SU-DHL-6 (cell line): ENCODE measurements around the gene ATP13A4.

Experiments
- H2AFZ ChIP-seq: fragments of 200-600 bp; sonication (generic); 2 replicates; pipeline ENCODE4 v1.6.1; 2014; ENCODE audit warnings: low read depth, mild to moderate bottlenecking, moderate library complexity, mixed read lengths, antibody characterized with exemption, low read length; ENCODE audit not compliant: severe bottlenecking
- H3F3A ChIP-seq: fragments of 200-600 bp; shearing (Covaris generic); 2 replicates; pipeline ENCODE4 v1.6.0; 2016; ENCODE audit warnings: antibody characterized with exemption, mild to moderate bottlenecking; ENCODE audit not compliant: insufficient read depth
- H3K27ac ChIP-seq: fragments of 200-600 bp; sonication (generic); 2 replicates; pipeline ENCODE4 v1.5.1; 2016; ENCODE audit warnings: low read depth, mild to moderate bottlenecking, low read length, moderate library complexity, mixed read lengths
- H3K27me3 ChIP-seq: fragments of 200-600 bp; sonication (generic), shearing (Covaris generic); 2 replicates; pipeline ENCODE4 v1.6.0; 2014; ENCODE audit warnings: mild to moderate bottlenecking, low read length
- H3K36me3 ChIP-seq: fragments of 200-600 bp; sonication (generic); 2 replicates; pipeline ENCODE4 v1.6.1; 2014; ENCODE audit warnings: mild to moderate bottlenecking, low read length, mixed read lengths
- H3K4me2 ChIP-seq: fragments of 300-600, 200-600 bp; shearing (Covaris generic), sonication (generic); 2 replicates; pipeline ENCODE4 v1.6.0; 2014; ENCODE audit warnings: low read length, low read depth, mild to moderate bottlenecking; ENCODE audit not compliant: poor library complexity, severe bottlenecking
- H3K4me3 ChIP-seq: fragments of 200-600 bp; sonication (generic); 2 replicates; pipeline ENCODE4 v1.5.1; 2014; ENCODE audit warnings: antibody characterized with exemption, low read length, mild to moderate bottlenecking, mixed read lengths; ENCODE audit not compliant: insufficient read depth, poor library complexity, severe bottlenecking
- H3K79me2 ChIP-seq: fragments of 200-600 bp; sonication (generic); 2 replicates; pipeline ENCODE4 v1.6.1; 2014; ENCODE audit warnings: mild to moderate bottlenecking, low read length, moderate library complexity; ENCODE audit not compliant: insufficient read depth
- H3K9ac ChIP-seq: fragments of 200-600 bp; sonication (generic); 2 replicates; pipeline ENCODE4 v1.7.0; 2014; ENCODE audit warnings: mild to moderate bottlenecking, low read length
- H3K9me2 ChIP-seq: fragments of 200-600 bp; sonication (generic); replicated peaks from 2 replicates; pipeline ENCODE4 v1.6.1; 2014; ENCODE audit warnings: low read length; ENCODE audit not compliant: insufficient read depth
- H3K9me3 ChIP-seq: fragments of 200-600 bp; sonication (generic); 2 replicates; pipeline ENCODE4 v1.6.1; 2014; ENCODE audit warnings: low read length, mixed read lengths; ENCODE audit not compliant: insufficient read depth
- H4K20me1 ChIP-seq: fragments of 200-600 bp; sonication (generic); 2 replicates; pipeline ENCODE4 v1.6.1; 2014; ENCODE audit warnings: low read depth, mild to moderate bottlenecking, antibody characterized with exemption, low read length, moderate library complexity, mixed read lengths
- CTCF ChIP-seq: fragments of 200-600 bp; sonication (generic); IDR thresholded peaks from one replicate; pipeline ENCODE4 v1.5.1; 2017; ENCODE audit warnings: antibody characterized with exemption, mild to moderate bottlenecking, low read length, moderate library complexity; ENCODE audit not compliant: insufficient read depth, poor library complexity, severe bottlenecking
- EZH2phosphoT487 ChIP-seq: fragments of 200-600 bp; sonication (generic), shearing (Covaris generic); conservative IDR thresholded peaks from 2 replicates; pipeline ENCODE4 v1.6.1; 2018; ENCODE audit warnings: mild to moderate bottlenecking, antibody characterized with exemption, low read length, moderate library complexity, mixed read lengths

Gene ATP13A4

GRCh38 chr3:193377591-193377990, 177.1 kb downstream of the ATP13A4 start:
- Histone ChIP-seq H3K4me3 (no peak overlapping the region), H3K36me3 (no peaks in the 10 kb centered on the region), H3K4me2 (no peak overlapping the region), H2AFZ (no peak overlapping the region), H3F3A (no peaks in the 10 kb centered on the region), H3K27me3 (no peaks in the 10 kb centered on the region), H3K9me3 (no peaks in the 10 kb centered on the region), H4K20me1 (no peaks in the 10 kb centered on the region), H3K9me2 (no peaks in the 10 kb centered on the region), H3K9ac (no peak overlapping the region), H3K27ac (no peak overlapping the region), H3K79me2 (no peaks in the 10 kb centered on the region)
- TF ChIP-seq EZH2phosphoT487 (no peak), CTCF (no peak)

GRCh38 chr3:193375614-193376013, 179.1 kb downstream of the ATP13A4 start:
- Histone ChIP-seq H3K27ac (no peak overlapping the region), H3K79me2 (no peaks in the 10 kb centered on the region), H2AFZ (no peak overlapping the region), H4K20me1 (no peaks in the 10 kb centered on the region), H3K4me2 (no peak overlapping the region), H3K9me2 (no peaks in the 10 kb centered on the region), H3K4me3 (no peak overlapping the region), H3K9me3 (no peaks in the 10 kb centered on the region), H3K36me3 (no peaks in the 10 kb centered on the region), H3K27me3 (no peaks in the 10 kb centered on the region), H3K9ac (no peak overlapping the region), H3F3A (no peaks in the 10 kb centered on the region)
- TF ChIP-seq CTCF (no peak), EZH2phosphoT487 (no peak)

GRCh38 chr3:193372783-193373182, 181.9 kb downstream of the ATP13A4 start:
- H3K79me2 ChIP-seq = no peaks in the 10 kb centered on the region
- no peak overlapping the region for H3K9ac ChIP-seq
- no peak overlapping the region for H3K4me2 ChIP-seq
- H4K20me1 ChIP-seq = no peaks in the 10 kb centered on the region
- no peak overlapping the region for H2AFZ ChIP-seq
- no peaks in the 10 kb centered on the region for H3F3A ChIP-seq
- TF ChIP-seq CTCF (no peak), EZH2phosphoT487 (no peak)
- H3K27me3 ChIP-seq = no peaks in the 10 kb centered on the region
- no peaks in the 10 kb centered on the region for H3K9me2 ChIP-seq
- no peak overlapping the region for H3K27ac ChIP-seq
- no peaks in the 10 kb centered on the region for H3K36me3 ChIP-seq
- H3K4me3 ChIP-seq = no peak overlapping the region
- no peaks in the 10 kb centered on the region for H3K9me3 ChIP-seq
